K562 (cell line): ENCODE measurements around the gene CABP7. TPM values are rescaled to one million over a fixed set of nuclear protein-coding genes. Genes with fewer than 3 reads are reported as not detected.

Experiments
- BRCA1 ChIP-seq, 2 experiments: fragments of 450-650 bp in 1 of 2; sonication (generic) in 1 of 2; formaldehyde crosslinking in 1 of 2; IDR thresholded peaks; 2 replicates each; pipeline versions ENCODE4 v1.5.0 to v1.6.1; 2017 to 2020; ENCODE audit warnings: mild to moderate bottlenecking in 1 of 2, missing genetic modification reagents in 1 of 2
- BRD4 ChIP-seq: fragments of 200-600 bp; sonication (generic); IDR thresholded peaks from 2 replicates; pipeline ENCODE4 v1.6.1; 2017; ENCODE audit warnings: inconsistent platforms
- CHCHD3 ChIP-seq: fragments of 250-450 bp; sonication (Bioruptor Pico); IDR thresholded peaks from 2 replicates; pipeline ENCODE4 v2.1.2; 2022; ENCODE audit warnings: mild to moderate bottlenecking
- CHD2 ChIP-seq: IDR thresholded peaks from 2 replicates; pipeline ENCODE4 v1.6.1; 2011; ENCODE audit warnings: low read depth, low read length
- CSDE1 ChIP-seq, 2 experiments: fragments of 450-650 bp; IDR thresholded peaks; 2 replicates each; pipeline ENCODE4 v1.6.1; 2016; ENCODE audit warnings: mild to moderate bottlenecking in 1 of 2
- FOXM1 ChIP-seq, 2 experiments: fragments of 450-650 bp in 1 of 2; sonication (generic) in 1 of 2; formaldehyde crosslinking in 1 of 2; IDR thresholded peaks; 2 replicates each; pipeline versions ENCODE4 v1.6.1 to v1.9.0; 2017 to 2022; ENCODE audit warnings: low read depth in 2 of 2, mild to moderate bottlenecking in 2 of 2, missing genetic modification reagents in 1 of 2, moderate library complexity in 1 of 2
- HNRNPH1 ChIP-seq: fragments of 200-400 bp; formaldehyde crosslinking; optimal IDR thresholded peaks from 2 replicates; pipeline ENCODE3; 2017; ENCODE audit warnings: low read depth, mild to moderate bottlenecking, low read length, moderate library complexity
- NCOA1 ChIP-seq: fragments of 450-650 bp; IDR thresholded peaks from 2 replicates; pipeline ENCODE4 v1.6.1; 2016; ENCODE audit warnings: low read depth
- POLR2H ChIP-seq: IDR thresholded peaks from 2 replicates; pipeline ENCODE4 v1.6.1; 2016; ENCODE audit warnings: missing genetic modification characterization, low read depth, mild to moderate bottlenecking, control low read depth, missing compliant biosample characterization, moderate library complexity
- RBFOX2 ChIP-seq: fragments of 200-400 bp; formaldehyde crosslinking; IDR thresholded peaks from 2 replicates; pipeline ENCODE4 v1.6.1; 2017; ENCODE audit warnings: low read depth, mild to moderate bottlenecking, low read length, moderate library complexity
- U2AF1 ChIP-seq: fragments of 200-400 bp; formaldehyde crosslinking; optimal IDR thresholded peaks from 2 replicates; pipeline ENCODE3; 2017; ENCODE audit warnings: mild to moderate bottlenecking, low read depth, low read length, moderate library complexity
- ZC3H4 ChIP-seq: sonication (generic); formaldehyde crosslinking; IDR thresholded peaks from 2 replicates; pipeline ENCODE4 v1.9.0; 2021; ENCODE audit warnings: missing genetic modification reagents, borderline replicate concordance
- ZNF431 ChIP-seq: sonication (generic); formaldehyde crosslinking; IDR thresholded peaks from 2 replicates; pipeline ENCODE4 v1.8.0; 2022; ENCODE audit warnings: mild to moderate bottlenecking, missing genetic modification reagents
- polyA plus RNA-seq, 8 experiments: library from polyadenylated mRNA; depleted of rRNA in 4 of 8; stranded (reverse) in 5 of 8; unstranded in 3 of 8; fragments of >200 nt; fragmentation: Nextera tagmentation in 2 of 8; fragmentation: Illumina TruSeq in 1 of 8; extraction: Ambion mirVana in 2 of 8; extraction: Trizol in 1 of 8; gene quantifications; 2 replicates each; pipeline versions ENCODE4 v1.2.1 to v1.2.3, GENCODE V29; 2011 to 2014; ENCODE audit warnings: inconsistent platforms in 1 of 8, missing spikeins in 1 of 8
- total RNA-seq, 7 experiments: library from RNA; depleted of rRNA in 6 of 7; stranded (reverse); fragments of >200 nt in 6 of 7; fragmentation: Illumina TruSeq in 2 of 7; extraction: Trizol in 2 of 7; gene quantifications; 2 replicates each; pipeline versions ENCODE4 v1.2.1 to v1.2.3, GENCODE V29; 2011 to 2021; ENCODE audit warnings: low replicate concordance in 1 of 7
- TF ChIP-seq, protein P1 (sequence below): conservative IDR thresholded peaks from 2 replicates; pipeline ENCODE4 v1.6.1; 2011; ENCODE audit warnings: low read depth, mild to moderate bottlenecking, low read length; ENCODE audit not compliant: control insufficient read depth
- TF ChIP-seq, protein P2 (sequence below): fragments of 450-650 bp; formaldehyde crosslinking; conservative IDR thresholded peaks from 2 replicates; pipeline ENCODE4 v1.4.0; 2022; ENCODE audit warnings: mild to moderate bottlenecking, missing genetic modification characterization
- TF ChIP-seq, protein P3 (sequence below): fragments of 450-650 bp; IDR thresholded peaks from 2 replicates; pipeline ENCODE4 v1.6.1; 2018; ENCODE audit not compliant: partially characterized antibody
- TF ChIP-seq, protein P4 (sequence below): fragments of 250-450 bp; sonication (Bioruptor Pico); IDR thresholded peaks from 2 replicates; pipeline ENCODE4 v1.5.0; 2022; ENCODE audit warnings: mild to moderate bottlenecking

Gene CABP7
- total and polyA plus RNA-seq, 9 of the 15 experiments (the other 6 are each of a cell fraction or from before 2014, with no cell fraction given), result not detected

DNA sequence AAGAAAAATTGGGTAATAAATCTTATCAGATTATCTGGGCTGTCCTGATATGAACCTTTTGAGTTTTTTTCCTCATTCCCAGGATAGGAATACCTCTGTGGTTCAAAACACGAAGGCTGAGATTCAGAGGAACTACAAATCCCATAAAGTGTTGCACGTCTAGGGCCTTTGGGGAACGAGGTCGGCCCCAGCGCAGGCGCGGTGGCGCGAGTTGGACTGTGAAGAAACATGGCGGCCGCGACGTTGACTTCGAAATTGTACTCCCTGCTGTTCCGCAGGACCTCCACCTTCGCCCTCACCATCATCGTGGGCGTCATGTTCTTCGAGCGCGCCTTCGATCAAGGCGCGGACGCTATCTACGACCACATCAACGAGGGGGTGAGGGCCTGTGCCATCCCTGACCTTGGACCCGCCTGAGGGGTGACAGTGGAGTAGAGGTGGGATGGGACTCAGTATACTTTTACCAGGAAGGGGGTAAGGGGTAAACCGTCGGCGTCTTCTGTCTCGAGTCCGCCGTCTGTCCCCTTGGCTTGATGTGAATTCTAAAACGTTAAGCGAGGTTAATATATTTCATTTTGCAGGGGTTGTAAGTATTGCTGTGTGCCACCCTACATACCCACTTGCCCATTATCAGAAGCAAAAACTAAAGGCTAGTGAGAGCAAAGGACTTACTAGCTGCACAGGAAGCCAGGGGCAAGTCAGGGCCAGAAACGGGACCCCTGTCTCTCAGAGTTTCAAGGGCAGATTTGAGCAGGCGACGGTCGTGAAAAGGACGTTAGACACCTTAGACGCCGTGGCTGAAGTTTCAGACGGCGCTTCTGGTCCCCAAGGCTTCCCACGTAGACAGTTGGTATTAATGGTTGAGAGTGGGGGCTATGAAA is 47.6 kb downstream of the CABP7 start, which contains the start of gene UQCR10 (continued):
- TF ChIP-seq BRCA1 (IDR thresholded peaks at IDR 0.05) (no peak), BRCA1 (CRISPR knock-in tag; IDR thresholded peaks at IDR 0.05) (no peak), CHCHD3 (CRISPR knock-in tag) (0 out of 2 replicates have a peak, but pooled peaks have one; percentile 34), CHD2 (no peak), ZNF431 (CRISPR knock-in tag) (no peak), FOXM1 (IDR thresholded peaks at IDR 0.05; ENCODE audit: low read depth) (no peak), FOXM1 (CRISPR knock-in tag; IDR thresholded peaks at IDR 0.05; ENCODE audit: low read depth) (no peak), BRD4 (peak; percentile 74; the same call in 1 of the 2 replicates), CSDE1 (IDR thresholded peaks at IDR 0.05) (0 out of 4 replicates have a peak, but pooled peaks of 1 of the 2 experiments have one; percentile 16), NCOA1 (no peak), ZC3H4 (CRISPR knock-in tag) (no peak), HNRNPH1 (no peak), POLR2H (tag) (peak; percentile 40; the same call in 1 of the 2 replicates), U2AF1 (no peak), RBFOX2 (peak; percentile 78)
- TF ChIP-seq, protein P1, sequence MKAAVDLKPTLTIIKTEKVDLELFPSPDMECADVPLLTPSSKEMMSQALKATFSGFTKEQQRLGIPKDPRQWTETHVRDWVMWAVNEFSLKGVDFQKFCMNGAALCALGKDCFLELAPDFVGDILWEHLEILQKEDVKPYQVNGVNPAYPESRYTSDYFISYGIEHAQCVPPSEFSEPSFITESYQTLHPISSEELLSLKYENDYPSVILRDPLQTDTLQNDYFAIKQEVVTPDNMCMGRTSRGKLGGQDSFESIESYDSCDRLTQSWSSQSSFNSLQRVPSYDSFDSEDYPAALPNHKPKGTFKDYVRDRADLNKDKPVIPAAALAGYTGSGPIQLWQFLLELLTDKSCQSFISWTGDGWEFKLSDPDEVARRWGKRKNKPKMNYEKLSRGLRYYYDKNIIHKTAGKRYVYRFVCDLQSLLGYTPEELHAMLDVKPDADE, result no peak
- TF ChIP-seq, protein P2, sequence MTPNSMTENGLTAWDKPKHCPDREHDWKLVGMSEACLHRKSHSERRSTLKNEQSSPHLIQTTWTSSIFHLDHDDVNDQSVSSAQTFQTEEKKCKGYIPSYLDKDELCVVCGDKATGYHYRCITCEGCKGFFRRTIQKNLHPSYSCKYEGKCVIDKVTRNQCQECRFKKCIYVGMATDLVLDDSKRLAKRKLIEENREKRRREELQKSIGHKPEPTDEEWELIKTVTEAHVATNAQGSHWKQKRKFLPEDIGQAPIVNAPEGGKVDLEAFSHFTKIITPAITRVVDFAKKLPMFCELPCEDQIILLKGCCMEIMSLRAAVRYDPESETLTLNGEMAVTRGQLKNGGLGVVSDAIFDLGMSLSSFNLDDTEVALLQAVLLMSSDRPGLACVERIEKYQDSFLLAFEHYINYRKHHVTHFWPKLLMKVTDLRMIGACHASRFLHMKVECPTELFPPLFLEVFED (CRISPR knock-in tag), result no peak
- TF ChIP-seq, protein P3, sequence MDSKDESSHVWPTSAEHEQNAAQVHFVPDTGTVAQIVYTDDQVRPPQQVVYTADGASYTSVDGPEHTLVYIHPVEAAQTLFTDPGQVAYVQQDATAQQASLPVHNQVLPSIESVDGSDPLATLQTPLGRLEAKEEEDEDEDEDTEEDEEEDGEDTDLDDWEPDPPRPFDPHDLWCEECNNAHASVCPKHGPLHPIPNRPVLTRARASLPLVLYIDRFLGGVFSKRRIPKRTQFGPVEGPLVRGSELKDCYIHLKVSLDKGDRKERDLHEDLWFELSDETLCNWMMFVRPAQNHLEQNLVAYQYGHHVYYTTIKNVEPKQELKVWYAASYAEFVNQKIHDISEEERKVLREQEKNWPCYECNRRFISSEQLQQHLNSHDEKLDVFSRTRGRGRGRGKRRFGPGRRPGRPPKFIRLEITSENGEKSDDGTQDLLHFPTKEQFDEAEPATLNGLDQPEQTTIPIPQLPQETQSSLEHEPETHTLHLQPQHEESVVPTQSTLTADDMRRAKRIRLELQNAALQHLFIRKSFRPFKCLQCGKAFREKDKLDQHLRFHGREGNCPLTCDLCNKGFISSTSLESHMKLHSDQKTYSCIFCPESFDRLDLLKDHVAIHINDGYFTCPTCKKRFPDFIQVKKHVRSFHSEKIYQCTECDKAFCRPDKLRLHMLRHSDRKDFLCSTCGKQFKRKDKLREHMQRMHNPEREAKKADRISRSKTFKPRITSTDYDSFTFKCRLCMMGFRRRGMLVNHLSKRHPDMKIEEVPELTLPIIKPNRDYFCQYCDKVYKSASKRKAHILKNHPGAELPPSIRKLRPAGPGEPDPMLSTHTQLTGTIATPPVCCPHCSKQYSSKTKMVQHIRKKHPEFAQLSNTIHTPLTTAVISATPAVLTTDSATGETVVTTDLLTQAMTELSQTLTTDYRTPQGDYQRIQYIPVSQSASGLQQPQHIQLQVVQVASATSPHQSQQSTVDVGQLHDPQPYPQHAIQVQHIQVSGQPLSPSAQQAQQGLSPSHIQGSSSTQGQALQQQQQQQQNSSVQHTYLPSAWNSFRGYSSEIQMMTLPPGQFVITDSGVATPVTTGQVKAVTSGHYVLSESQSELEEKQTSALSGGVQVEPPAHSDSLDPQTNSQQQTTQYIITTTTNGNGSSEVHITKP, result no peak
- TF ChIP-seq, protein P4, sequence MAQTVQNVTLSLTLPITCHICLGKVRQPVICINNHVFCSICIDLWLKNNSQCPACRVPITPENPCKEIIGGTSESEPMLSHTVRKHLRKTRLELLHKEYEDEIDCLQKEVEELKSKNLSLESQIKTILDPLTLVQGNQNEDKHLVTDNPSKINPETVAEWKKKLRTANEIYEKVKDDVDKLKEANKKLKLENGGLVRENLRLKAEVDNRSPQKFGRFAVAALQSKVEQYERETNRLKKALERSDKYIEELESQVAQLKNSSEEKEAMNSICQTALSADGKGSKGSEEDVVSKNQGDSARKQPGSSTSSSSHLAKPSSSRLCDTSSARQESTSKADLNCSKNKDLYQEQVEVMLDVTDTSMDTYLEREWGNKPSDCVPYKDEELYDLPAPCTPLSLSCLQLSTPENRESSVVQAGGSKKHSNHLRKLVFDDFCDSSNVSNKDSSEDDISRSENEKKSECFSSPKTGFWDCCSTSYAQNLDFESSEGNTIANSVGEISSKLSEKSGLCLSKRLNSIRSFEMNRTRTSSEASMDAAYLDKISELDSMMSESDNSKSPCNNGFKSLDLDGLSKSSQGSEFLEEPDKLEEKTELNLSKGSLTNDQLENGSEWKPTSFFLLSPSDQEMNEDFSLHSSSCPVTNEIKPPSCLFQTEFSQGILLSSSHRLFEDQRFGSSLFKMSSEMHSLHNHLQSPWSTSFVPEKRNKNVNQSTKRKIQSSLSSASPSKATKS, result no peak
